ENCODE results near the gene TMEM198. TPM values are rescaled to one million over a fixed set of nuclear protein-coding genes. Genes with fewer than 3 reads are reported as not detected.

Gene TMEM198
- total and polyA plus RNA-seq, 2 donors (not counting 1 experiment from before 2014, with no cell fraction given) = 0.39 to 1.1 TPM

DNA sequence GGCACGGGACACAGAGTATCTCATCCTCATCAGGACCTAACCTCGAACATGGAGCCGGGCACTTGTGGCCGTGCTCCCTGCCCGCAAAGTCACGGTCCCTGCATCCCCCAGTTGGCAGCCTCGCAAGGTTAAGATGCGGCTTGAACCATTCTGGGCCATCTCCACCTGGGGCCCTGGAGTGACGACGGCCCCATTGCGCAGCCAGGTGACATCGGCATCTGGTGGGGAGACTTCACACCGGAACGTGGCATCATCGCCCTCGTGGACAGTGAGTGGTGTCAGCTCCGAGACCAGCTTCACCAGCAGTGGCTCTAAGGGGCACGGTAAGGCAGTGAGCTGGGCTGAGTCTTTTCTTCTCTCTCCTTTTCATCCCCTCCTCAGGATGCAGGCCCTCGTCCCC, 12.6 kb downstream of the TMEM198 start:
- Histone ChIP-seq H3K79me2 (ENCODE audit: control insufficient read depth, insufficient read depth, low read length) (no peaks in the 10 kb centered on the region), H2AFZ (ENCODE audit: insufficient read depth, low read depth, low read length, poor library complexity, severe bottlenecking) (no peak overlapping the region), H4K20me1 (ENCODE audit: control insufficient read depth, insufficient read depth, low read length, poor library complexity, severe bottlenecking) (no peaks in the 10 kb centered on the region), H3K4me2 (replicated peaks; ENCODE audit: low read depth, low read length, poor library complexity, severe bottlenecking) (no peak overlapping the region), H3K4me3 (ENCODE audit: control extremely low read depth in 1 of 5, extremely low read depth in 1 of 5, insufficient read depth in 1 of 5, low read depth in 2 of 5, low read length in 4 of 5) (no peak overlapping the region), H3K9ac (ENCODE audit: low read length) (no peak overlapping the region), H3K27ac (ENCODE audit: low read length in 2 of 2) (no peak overlapping the region), H3K4me1 (ENCODE audit: control insufficient read depth in 2 of 2, insufficient read depth in 2 of 2, low read length in 2 of 2) (peaks cover 18 to 22% of the 10 kb centered on the region in 2 donors), H3K9me3 (ENCODE audit: control extremely low read depth in 1 of 3, control insufficient read depth in 2 of 3, insufficient read depth in 1 of 3, low read length in 2 of 3) (peaks cover 0 to 27% (median 0%) of the 10 kb centered on the region in 3 donors), H3K27me3 (replicated peaks in 1 of 4; ENCODE audit: control extremely low read depth in 1 of 4, control insufficient read depth in 3 of 4, insufficient read depth in 4 of 4, low read length in 3 of 4) (peaks cover 0 to 51% (median 19%) of the 10 kb centered on the region in 4 experiments), H3K36me3 (replicated peaks in 1 of 2; ENCODE audit: control extremely low read depth in 1 of 2, control insufficient read depth in 1 of 2, extremely low read depth in 1 of 2, insufficient read depth in 2 of 2, low read length in 1 of 2) (no peaks in the 10 kb centered on the region)
- Mint-ChIP-seq H3K27ac (no peak overlapping the region), H3K4me1 (peaks cover 11% of the 10 kb centered on the region), H3K4me3 (no peak overlapping the region), H3K27me3 (peaks cover 40% of the 10 kb centered on the region), H3K9me3 (ENCODE audit: insufficient read depth) (no peaks in the 10 kb centered on the region)
- intact Hi-C loops (cut with micrococcal nuclease) = no loop called here
- 94% methylated on average over 19 of the region's 19 CpGs for WGBS (ENCODE audit: insufficient coverage)
- no peak for TF ChIP-seq EZH2 (IDR thresholded peaks at IDR 0.05; ENCODE audit: borderline replicate concordance, insufficient read depth, low read depth, low read length, poor library complexity, severe bottlenecking)
- TF ChIP-seq, protein P1, sequence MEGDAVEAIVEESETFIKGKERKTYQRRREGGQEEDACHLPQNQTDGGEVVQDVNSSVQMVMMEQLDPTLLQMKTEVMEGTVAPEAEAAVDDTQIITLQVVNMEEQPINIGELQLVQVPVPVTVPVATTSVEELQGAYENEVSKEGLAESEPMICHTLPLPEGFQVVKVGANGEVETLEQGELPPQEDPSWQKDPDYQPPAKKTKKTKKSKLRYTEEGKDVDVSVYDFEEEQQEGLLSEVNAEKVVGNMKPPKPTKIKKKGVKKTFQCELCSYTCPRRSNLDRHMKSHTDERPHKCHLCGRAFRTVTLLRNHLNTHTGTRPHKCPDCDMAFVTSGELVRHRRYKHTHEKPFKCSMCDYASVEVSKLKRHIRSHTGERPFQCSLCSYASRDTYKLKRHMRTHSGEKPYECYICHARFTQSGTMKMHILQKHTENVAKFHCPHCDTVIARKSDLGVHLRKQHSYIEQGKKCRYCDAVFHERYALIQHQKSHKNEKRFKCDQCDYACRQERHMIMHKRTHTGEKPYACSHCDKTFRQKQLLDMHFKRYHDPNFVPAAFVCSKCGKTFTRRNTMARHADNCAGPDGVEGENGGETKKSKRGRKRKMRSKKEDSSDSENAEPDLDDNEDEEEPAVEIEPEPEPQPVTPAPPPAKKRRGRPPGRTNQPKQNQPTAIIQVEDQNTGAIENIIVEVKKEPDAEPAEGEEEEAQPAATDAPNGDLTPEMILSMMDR (IDR thresholded peaks at IDR 0.05) = no peak
- ATAC-seq (ENCODE audit: low read depth) (no peak), DNase-seq (no peak)
- POLR2A ChIA-PET = no interaction called here
- CTCF ChIA-PET = interaction anchor here (0.7 to 0.8 kb wide), 2 partner anchors 7 to 105 kb away, joined by 3 read pairs; no protein-coding TSS in a partner anchor

DNA sequence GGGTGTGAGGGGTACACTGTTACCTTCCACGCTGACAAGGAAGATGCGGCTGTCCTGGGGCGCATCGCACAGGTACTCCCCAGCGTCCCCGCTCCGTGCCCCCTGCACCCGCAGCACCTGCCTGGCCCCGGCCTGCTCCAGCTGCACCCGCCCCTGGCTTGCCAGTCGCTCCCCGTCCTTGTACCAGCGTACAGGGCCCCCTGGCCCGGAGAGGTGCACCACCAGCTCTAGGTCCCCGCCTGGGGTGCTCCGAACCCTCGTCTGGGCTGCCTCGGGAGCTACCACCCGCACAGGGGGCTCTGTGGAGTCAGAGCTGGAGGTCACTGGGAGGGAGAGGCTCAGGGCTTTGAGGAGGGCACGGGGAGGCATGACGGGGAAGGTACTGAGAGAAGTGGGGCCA, 13.5 kb downstream of the TMEM198 start:
- no peak overlapping the region for H2AFZ ChIP-seq (ENCODE audit: insufficient read depth, low read depth, low read length, poor library complexity, severe bottlenecking)
- peaks cover 6% of the 10 kb centered on the region for H3K4me1 Mint-ChIP-seq
- peaks cover 37% of the 10 kb centered on the region for H3K27me3 Mint-ChIP-seq
- H3K9ac ChIP-seq (ENCODE audit: low read length) = no peak overlapping the region
- ATAC-seq (ENCODE audit: low read depth) = no peak
- no peaks in the 10 kb centered on the region for H3K9me3 Mint-ChIP-seq (ENCODE audit: insufficient read depth)
- H3K27ac Mint-ChIP-seq = no peak overlapping the region
- no peak overlapping the region for H3K4me2 ChIP-seq (replicated peaks; ENCODE audit: low read depth, low read length, poor library complexity, severe bottlenecking)
- TF ChIP-seq, protein P1 (IDR thresholded peaks at IDR 0.05) = no peak
- no peak for TF ChIP-seq EZH2 (IDR thresholded peaks at IDR 0.05; ENCODE audit: borderline replicate concordance, insufficient read depth, low read depth, low read length, poor library complexity, severe bottlenecking)
- no peaks in the 10 kb centered on the region for H3K36me3 ChIP-seq (replicated peaks in 1 of 2; ENCODE audit: control extremely low read depth in 1 of 2, control insufficient read depth in 1 of 2, extremely low read depth in 1 of 2, insufficient read depth in 2 of 2, low read length in 1 of 2)
- H3K79me2 ChIP-seq (ENCODE audit: control insufficient read depth, insufficient read depth, low read length) = no peaks in the 10 kb centered on the region
- WGBS (ENCODE audit: insufficient coverage) = 95% methylated on average over 21 of the region's 21 CpGs
- no peak overlapping the region for H3K4me3 Mint-ChIP-seq
- no peak overlapping the region for H3K4me3 ChIP-seq (ENCODE audit: control extremely low read depth in 1 of 5, extremely low read depth in 1 of 5, insufficient read depth in 1 of 5, low read depth in 2 of 5, low read length in 4 of 5)
- H3K9me3 ChIP-seq (ENCODE audit: control extremely low read depth in 1 of 3, control insufficient read depth in 2 of 3, insufficient read depth in 1 of 3, low read length in 2 of 3) = peaks cover 0 to 18% (median 0%) of the 10 kb centered on the region in 3 donors
- no peak for DNase-seq
- H3K4me1 ChIP-seq (ENCODE audit: control insufficient read depth in 2 of 2, insufficient read depth in 2 of 2, low read length in 2 of 2) = peaks cover 10 to 14% of the 10 kb centered on the region in 2 donors
- H3K27me3 ChIP-seq (replicated peaks in 1 of 4; ENCODE audit: control extremely low read depth in 1 of 4, control insufficient read depth in 3 of 4, insufficient read depth in 4 of 4, low read length in 3 of 4) = peaks cover 0 to 42% (median 13%) of the 10 kb centered on the region in 4 experiments
- no peaks in the 10 kb centered on the region for H4K20me1 ChIP-seq (ENCODE audit: control insufficient read depth, insufficient read depth, low read length, poor library complexity, severe bottlenecking)
- no peak overlapping the region for H3K27ac ChIP-seq (ENCODE audit: low read length in 2 of 2)
- intact Hi-C loops (cut with micrococcal nuclease) = no loop called here
- ChIA-PET CTCF (interaction anchor here (0.8 to 1.3 kb wide), 2 partner anchors 8 to 16 kb away, joined by 3 to 4 read pairs; no protein-coding TSS in a partner anchor), POLR2A (no interaction called here)

All from B cell (primary cell).